ENCODE results near the gene SLC30A1. TPM values are rescaled to one million over a fixed set of nuclear protein-coding genes. Genes with fewer than 3 reads are reported as not detected.
"Not testable (repeated sequence)": the region's sequence is repeated elsewhere in the genome, so short reads cannot be mapped to it uniquely, and the experiment has no call there.

SLC30A1 gene
- total and polyA plus RNA-seq, 2 experiments from 2014 or later: 6.8 to 10.8 TPM

DNA sequence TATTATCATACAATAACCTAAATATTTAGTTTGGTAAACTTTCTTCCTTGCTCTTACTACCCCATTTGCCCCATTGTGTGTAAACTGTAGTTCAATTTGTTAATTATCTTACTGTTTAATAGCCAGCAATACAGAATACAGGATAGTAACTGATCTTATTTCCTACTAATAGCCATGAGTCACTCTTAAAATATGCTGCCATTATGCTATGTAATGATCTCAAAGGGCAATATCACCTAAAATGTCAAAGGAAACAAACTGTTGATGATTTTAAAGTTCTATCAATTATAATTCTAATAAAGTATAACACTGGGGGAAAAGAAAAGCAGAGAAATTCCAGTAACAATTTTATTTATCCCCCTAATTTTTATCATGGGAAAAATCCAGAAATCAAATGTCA, 4.3 kb downstream of the SLC30A1 start:
- peaks cover 8% of the 10 kb centered on the region for H3K4me1 ChIP-seq (ENCODE audit: low read depth)
- no peak overlapping the region for H3K27ac ChIP-seq
- H3K9me3 ChIP-seq (ENCODE audit: low read depth): no peaks in the 10 kb centered on the region
- DNase-seq (ENCODE audit: low read depth in 1 of 2, low spot score in 1 of 2): no peak
- peaks cover 12% of the 10 kb centered on the region for H3K36me3 ChIP-seq
- TF ChIP-seq, protein P1, sequence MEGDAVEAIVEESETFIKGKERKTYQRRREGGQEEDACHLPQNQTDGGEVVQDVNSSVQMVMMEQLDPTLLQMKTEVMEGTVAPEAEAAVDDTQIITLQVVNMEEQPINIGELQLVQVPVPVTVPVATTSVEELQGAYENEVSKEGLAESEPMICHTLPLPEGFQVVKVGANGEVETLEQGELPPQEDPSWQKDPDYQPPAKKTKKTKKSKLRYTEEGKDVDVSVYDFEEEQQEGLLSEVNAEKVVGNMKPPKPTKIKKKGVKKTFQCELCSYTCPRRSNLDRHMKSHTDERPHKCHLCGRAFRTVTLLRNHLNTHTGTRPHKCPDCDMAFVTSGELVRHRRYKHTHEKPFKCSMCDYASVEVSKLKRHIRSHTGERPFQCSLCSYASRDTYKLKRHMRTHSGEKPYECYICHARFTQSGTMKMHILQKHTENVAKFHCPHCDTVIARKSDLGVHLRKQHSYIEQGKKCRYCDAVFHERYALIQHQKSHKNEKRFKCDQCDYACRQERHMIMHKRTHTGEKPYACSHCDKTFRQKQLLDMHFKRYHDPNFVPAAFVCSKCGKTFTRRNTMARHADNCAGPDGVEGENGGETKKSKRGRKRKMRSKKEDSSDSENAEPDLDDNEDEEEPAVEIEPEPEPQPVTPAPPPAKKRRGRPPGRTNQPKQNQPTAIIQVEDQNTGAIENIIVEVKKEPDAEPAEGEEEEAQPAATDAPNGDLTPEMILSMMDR (IDR thresholded peaks at IDR 0.05; ENCODE audit: low read depth, low read length): no peak
- H3K27me3 ChIP-seq: no peaks in the 10 kb centered on the region
- no peak overlapping the region for H3K4me3 ChIP-seq

DNA sequence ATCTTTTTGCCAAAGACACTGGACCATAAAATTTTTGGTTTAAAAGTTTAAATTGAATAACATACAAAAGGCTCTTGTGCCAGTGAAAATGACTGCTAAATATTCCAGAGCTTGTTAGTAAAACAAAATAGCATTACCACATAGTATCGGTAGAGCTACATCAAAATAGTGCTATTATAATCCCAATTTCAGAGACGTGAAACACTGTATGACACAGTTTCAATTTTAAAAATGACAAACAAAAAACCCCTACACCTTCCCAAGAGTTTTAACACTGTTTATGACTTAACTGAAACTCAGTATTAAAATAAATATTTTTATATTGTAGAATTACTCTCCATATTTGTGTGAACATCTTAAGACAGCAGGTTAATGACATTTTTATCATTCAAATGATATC, 7.0 kb downstream of the SLC30A1 start:
- no peak overlapping the region for H3K4me3 ChIP-seq
- H3K4me1 ChIP-seq (ENCODE audit: low read depth): peaks cover 7% of the 10 kb centered on the region
- no peaks in the 10 kb centered on the region for H3K27me3 ChIP-seq
- no peaks in the 10 kb centered on the region for H3K9me3 ChIP-seq (ENCODE audit: low read depth)
- H3K36me3 ChIP-seq: peaks cover 12% of the 10 kb centered on the region
- no peak for DNase-seq (ENCODE audit: low read depth in 1 of 2, low spot score in 1 of 2)
- TF ChIP-seq, protein P1 (IDR thresholded peaks at IDR 0.05; ENCODE audit: low read depth, low read length): no peak
- no peak overlapping the region for H3K27ac ChIP-seq

DNA sequence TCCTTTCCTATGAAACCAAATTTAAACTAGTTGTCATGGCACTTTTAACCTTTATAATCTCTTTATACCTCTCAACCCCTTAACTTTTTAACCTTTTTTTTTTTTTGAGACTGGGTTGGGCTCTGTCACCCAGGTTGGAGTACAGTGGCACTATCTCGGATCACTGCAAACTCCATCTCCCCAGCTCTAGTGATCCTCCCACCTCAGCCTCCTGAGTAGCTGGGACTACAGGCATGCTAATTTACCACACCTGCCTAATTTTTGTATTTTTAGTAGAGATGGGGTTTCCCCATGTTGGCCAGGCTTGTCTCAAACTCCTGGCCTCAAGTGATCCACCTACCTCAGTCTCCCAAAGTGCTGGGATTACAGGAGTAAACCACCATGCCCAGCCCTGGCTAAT, 8.6 kb downstream of the SLC30A1 start:
- not testable (repeated sequence) for H3K4me3 ChIP-seq; DNase-seq (ENCODE audit: low read depth in 1 of 2, low spot score in 1 of 2); H3K27me3 ChIP-seq; H3K9me3 ChIP-seq (ENCODE audit: low read depth); H3K4me1 ChIP-seq (ENCODE audit: low read depth); H3K27ac ChIP-seq
- peaks cover 12% of the 10 kb centered on the region for H3K36me3 ChIP-seq

DNA sequence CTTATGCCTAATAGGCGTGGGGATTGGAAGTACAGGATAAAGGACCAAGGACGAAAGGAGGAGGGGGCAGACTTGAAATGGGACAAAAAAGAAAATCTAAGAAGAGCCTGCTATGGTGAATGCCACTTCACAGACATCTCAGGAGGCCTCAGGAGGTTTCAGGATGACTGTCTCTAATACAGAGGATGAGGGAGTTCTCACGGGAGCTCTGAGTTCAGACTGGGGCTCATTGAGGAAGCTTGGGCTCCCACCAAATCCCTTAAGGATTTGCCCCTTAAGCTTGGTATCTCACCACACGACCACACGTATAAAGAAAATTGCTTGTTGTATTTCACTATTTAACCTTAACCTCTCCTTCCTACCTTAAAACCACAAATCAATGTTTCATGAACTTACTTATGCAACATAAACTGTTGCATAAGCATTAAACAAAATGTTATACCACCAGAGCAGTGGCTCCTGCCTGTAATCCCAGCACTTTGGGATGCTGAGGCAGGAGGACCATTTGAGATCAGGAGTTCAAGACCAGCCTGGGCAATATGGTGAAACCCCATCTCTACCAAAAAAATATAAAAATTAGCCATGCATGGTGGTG, 12.4 kb downstream of the SLC30A1 start:
- Histone ChIP-seq H3K27ac (no peak overlapping the region), H3K36me3 (no peaks in the 10 kb centered on the region), H3K4me1 (ENCODE audit: low read depth) (no peaks in the 10 kb centered on the region), H3K4me3 (no peak overlapping the region), H3K9me3 (ENCODE audit: low read depth) (no peaks in the 10 kb centered on the region), H3K27me3 (no peaks in the 10 kb centered on the region)
- no peak for DNase-seq (ENCODE audit: low read depth in 1 of 2, low spot score in 1 of 2)
- TF ChIP-seq, protein P1 (IDR thresholded peaks at IDR 0.05; ENCODE audit: low read depth, low read length): no peak

DNA sequence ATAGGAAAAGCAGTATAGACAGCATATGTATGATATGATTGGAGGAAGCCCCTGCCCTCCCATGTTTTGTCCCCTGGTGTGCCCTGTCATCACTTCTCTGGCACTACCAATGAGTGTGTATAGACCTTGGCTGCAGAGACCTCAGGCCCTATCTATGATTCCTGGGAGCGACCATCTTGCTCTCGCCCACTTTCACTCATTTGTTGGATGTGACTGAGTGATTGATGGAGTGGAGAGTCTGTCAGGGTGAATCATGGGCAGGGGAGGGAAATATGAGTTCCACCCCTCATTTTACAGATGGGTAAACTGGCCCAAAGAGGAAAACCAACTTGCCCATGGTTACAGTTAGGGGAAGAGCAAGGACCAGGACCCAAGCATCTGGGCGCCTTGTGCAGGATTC, 14.9 kb downstream of the SLC30A1 start:
- TF ChIP-seq, protein P1 (IDR thresholded peaks at IDR 0.05; ENCODE audit: low read depth, low read length): no peak
- DNase-seq (ENCODE audit: low read depth in 1 of 2, low spot score in 1 of 2): no peak
- Histone ChIP-seq H3K27me3 (no peaks in the 10 kb centered on the region), H3K27ac (no peak overlapping the region), H3K36me3 (no peaks in the 10 kb centered on the region), H3K4me1 (ENCODE audit: low read depth) (no peaks in the 10 kb centered on the region), H3K9me3 (ENCODE audit: low read depth) (no peaks in the 10 kb centered on the region), H3K4me3 (no peak overlapping the region)

DNA sequence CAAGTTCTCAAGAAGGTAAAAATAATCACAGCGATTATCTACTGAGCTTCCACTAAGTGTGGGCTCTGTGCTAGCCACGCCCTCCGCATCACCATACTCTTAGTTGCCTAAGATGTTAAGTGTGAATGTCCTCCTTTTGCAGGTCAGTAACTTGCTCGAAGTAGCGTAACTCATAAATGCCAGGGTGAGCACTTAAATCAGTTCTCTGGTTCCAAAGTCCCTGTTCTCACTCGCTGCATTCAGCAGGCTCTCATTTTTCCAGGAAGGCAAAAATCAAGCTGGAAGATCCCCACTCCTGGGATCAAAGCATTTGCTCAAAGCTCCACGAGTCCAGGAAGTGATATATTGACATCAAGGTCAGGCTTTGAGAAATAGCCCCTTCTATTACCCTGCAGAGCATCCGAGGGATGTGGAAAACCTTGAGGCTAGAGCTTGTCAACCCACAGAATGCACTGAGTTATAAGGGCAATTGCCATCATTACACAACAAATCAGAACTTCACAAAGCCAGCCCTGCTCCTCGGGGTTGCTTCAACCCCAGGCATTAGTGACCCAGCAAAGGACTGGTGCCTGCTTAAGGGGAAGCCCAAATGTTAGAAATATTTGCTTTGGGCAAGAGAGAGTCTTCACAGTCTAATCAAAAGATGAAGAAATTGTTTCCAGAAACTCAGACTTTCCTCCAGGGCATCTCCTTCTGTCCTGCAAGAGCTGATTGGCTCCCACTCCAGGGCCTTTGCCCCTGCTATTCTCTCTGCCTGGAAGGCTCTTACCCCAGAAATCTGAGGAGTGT, 19.5 kb downstream of the SLC30A1 start:
- H3K4me3 ChIP-seq: no peak overlapping the region
- DNase-seq (ENCODE audit: low read depth in 1 of 2, low spot score in 1 of 2): no peak
- no peaks in the 10 kb centered on the region for H3K9me3 ChIP-seq (ENCODE audit: low read depth)
- H3K27me3 ChIP-seq: no peaks in the 10 kb centered on the region
- H3K27ac ChIP-seq: no peak overlapping the region
- no peaks in the 10 kb centered on the region for H3K36me3 ChIP-seq
- no peaks in the 10 kb centered on the region for H3K4me1 ChIP-seq (ENCODE audit: low read depth)
- TF ChIP-seq, protein P1 (IDR thresholded peaks at IDR 0.05; ENCODE audit: low read depth, low read length): no peak

All from cardiac muscle cell (in vitro differentiated cells and primary cell).